GM12878 (cell line): ENCODE results near the gene CCM2. TPM values are rescaled to one million over a fixed set of nuclear protein-coding genes. Genes with fewer than 3 reads are reported as not detected.

Experiments
- BACH1 ChIP-seq: fragments of 450-650 bp; IDR thresholded peaks from 2 replicates; pipeline ENCODE4 v1.6.1; 2017; ENCODE audit warnings: mild to moderate bottlenecking, borderline replicate concordance
- LARP7 ChIP-seq: fragments of 450-650 bp; IDR thresholded peaks from 2 replicates; pipeline ENCODE4 v1.6.1; 2017; ENCODE audit warnings: mild to moderate bottlenecking
- RAD21 ChIP-seq: IDR thresholded peaks from 2 replicates; pipeline ENCODE4 v1.6.1; 2011; ENCODE audit warnings: mild to moderate bottlenecking, low read depth, low read length, moderate library complexity; ENCODE audit not compliant: insufficient read depth
- RB1 ChIP-seq: fragments of 450-650 bp; formaldehyde crosslinking; IDR thresholded peaks from 2 replicates; pipeline ENCODE4 v1.6.1; 2017; ENCODE audit warnings: mild to moderate bottlenecking, borderline replicate concordance
- SMARCA5 ChIP-seq: fragments of 450-650 bp; IDR thresholded peaks from 2 replicates; pipeline ENCODE4 v1.6.1; 2017; ENCODE audit warnings: mild to moderate bottlenecking
- polyA plus RNA-seq, 11 experiments: library from polyadenylated mRNA; depleted of rRNA in 4 of 11; unstranded in 6 of 11; stranded (reverse) in 5 of 11; fragments of >200 nt; fragmentation: Nextera tagmentation in 4 of 11; fragmentation: Illumina TruSeq in 1 of 11; extraction: Ambion mirVana in 4 of 11; extraction: Trizol in 1 of 11; gene quantifications; 1 replicate in 1 of 11; 2 replicates in 10 of 11; pipeline versions ENCODE4 v1.2.1 to v1.2.3, GENCODE V29; 2011 to 2016; ENCODE audit warnings: inconsistent platforms in 2 of 11, missing spikeins in 2 of 11, low read depth in 1 of 11
- total RNA-seq, 4 experiments: library from RNA; depleted of rRNA in 3 of 4; stranded (reverse); fragments of >200 nt in 3 of 4; fragmentation: Illumina TruSeq in 1 of 4; extraction: Trizol in 1 of 4; gene quantifications; 2 replicates each; pipeline versions ENCODE4 v1.2.1 to v1.2.3, GENCODE V29; 2013 to 2021
- TF ChIP-seq, protein P1 (sequence below): fragments of 150-350 bp; IDR thresholded peaks from 2 replicates; pipeline ENCODE4 v1.6.1; 2016; ENCODE audit warnings: low read depth, low read length
- TF ChIP-seq, protein P2 (sequence below), 3 experiments: IDR thresholded peaks in 2 of 3; conservative IDR thresholded peaks in 1 of 3; 2 replicates each; pipeline ENCODE4 v1.5.1; 2011; ENCODE audit warnings: low read depth in 3 of 3, low read length in 3 of 3, mild to moderate bottlenecking in 3 of 3, control low read depth in 2 of 3, moderate library complexity in 2 of 3, inconsistent platforms in 1 of 3, mixed read lengths in 1 of 3; ENCODE audit not compliant: control insufficient read depth in 2 of 3, insufficient read depth in 1 of 3; ENCODE audit errors: extremely low read depth in 1 of 3
- TF ChIP-seq, protein P3 (sequence below): IDR thresholded peaks from 2 replicates; pipeline ENCODE4 v1.6.1; 2011; ENCODE audit warnings: mild to moderate bottlenecking, low read depth, low read length, moderate library complexity; ENCODE audit not compliant: insufficient replicate concordance

CCM2 gene
- total and polyA plus RNA-seq, 10 of the 15 experiments (the other 5 are each of a cell fraction or from before 2014, with no cell fraction given), result 1.00 to 82.3 (median 48.7) TPM

DNA sequence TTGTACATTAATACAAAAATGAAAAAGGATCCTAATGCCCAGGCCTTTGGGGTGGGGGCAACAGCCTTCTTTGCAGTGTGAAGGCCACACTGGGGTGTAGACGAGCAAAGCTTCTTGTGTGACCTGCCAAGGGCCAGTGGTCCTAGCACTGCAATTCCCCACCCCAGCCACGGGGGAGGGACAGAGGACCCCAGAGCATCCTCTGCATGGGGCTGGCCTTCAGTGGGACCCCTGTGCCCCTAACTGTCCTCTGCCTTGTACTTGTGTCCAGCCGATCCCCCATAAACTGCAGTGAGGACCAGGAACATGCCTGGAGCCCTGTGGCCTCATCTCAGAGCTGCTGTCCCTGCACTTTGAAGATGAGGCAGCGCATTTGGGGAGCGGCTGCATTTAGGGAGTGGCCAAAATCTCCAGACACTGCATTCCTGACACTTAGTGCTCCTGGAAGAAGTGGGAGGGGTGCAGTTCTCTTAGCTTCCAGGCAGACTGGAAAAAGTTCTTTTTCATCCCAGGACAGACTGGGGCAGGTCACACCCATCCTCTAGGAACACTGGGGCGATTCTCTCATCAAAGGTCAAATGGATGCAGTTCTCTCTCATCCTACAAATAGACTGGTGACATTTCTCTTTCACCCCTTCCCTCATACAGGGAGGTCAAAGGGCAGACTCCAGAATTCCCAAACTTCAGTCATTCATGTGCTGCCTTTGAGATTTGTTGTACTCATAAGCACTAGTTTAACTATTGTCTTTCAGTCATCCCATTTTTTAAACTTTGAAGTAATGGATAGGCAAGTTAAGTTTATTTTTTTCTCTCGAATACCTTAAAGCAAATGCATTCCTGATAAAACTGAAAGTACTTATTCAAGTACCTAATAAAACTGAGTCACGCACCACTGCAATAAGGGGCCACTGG is 20.3 kb upstream of the CCM2 start (continued):
- TF ChIP-seq, protein P1, sequence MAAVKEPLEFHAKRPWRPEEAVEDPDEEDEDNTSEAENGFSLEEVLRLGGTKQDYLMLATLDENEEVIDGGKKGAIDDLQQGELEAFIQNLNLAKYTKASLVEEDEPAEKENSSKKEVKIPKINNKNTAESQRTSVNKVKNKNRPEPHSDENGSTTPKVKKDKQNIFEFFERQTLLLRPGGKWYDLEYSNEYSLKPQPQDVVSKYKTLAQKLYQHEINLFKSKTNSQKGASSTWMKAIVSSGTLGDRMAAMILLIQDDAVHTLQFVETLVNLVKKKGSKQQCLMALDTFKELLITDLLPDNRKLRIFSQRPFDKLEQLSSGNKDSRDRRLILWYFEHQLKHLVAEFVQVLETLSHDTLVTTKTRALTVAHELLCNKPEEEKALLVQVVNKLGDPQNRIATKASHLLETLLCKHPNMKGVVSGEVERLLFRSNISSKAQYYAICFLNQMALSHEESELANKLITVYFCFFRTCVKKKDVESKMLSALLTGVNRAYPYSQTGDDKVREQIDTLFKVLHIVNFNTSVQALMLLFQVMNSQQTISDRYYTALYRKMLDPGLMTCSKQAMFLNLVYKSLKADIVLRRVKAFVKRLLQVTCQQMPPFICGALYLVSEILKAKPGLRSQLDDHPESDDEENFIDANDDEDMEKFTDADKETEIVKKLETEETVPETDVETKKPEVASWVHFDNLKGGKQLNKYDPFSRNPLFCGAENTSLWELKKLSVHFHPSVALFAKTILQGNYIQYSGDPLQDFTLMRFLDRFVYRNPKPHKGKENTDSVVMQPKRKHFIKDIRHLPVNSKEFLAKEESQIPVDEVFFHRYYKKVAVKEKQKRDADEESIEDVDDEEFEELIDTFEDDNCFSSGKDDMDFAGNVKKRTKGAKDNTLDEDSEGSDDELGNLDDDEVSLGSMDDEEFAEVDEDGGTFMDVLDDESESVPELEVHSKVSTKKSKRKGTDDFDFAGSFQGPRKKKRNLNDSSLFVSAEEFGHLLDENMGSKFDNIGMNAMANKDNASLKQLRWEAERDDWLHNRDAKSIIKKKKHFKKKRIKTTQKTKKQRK, result no peak
- TF ChIP-seq LARP7 (0 out of 2 replicates have a peak, but pooled peaks have one; percentile 47), RAD21 (peak; percentile 45; the same call in 1 of the 2 replicates), SMARCA5 (0 out of 2 replicates have a peak, but pooled peaks have one; percentile 47), BACH1 (peak; percentile 40; the same call in 1 of the 2 replicates), RB1 (no peak)
- TF ChIP-seq, protein P2, sequence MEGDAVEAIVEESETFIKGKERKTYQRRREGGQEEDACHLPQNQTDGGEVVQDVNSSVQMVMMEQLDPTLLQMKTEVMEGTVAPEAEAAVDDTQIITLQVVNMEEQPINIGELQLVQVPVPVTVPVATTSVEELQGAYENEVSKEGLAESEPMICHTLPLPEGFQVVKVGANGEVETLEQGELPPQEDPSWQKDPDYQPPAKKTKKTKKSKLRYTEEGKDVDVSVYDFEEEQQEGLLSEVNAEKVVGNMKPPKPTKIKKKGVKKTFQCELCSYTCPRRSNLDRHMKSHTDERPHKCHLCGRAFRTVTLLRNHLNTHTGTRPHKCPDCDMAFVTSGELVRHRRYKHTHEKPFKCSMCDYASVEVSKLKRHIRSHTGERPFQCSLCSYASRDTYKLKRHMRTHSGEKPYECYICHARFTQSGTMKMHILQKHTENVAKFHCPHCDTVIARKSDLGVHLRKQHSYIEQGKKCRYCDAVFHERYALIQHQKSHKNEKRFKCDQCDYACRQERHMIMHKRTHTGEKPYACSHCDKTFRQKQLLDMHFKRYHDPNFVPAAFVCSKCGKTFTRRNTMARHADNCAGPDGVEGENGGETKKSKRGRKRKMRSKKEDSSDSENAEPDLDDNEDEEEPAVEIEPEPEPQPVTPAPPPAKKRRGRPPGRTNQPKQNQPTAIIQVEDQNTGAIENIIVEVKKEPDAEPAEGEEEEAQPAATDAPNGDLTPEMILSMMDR (IDR thresholded peaks at IDR 0.05 in 2 of 3, conservative IDR thresholded peaks at IDR 0.05 in 1 of 3; ENCODE audit: control insufficient read depth in 2 of 3, extremely low read depth in 1 of 3, insufficient read depth in 1 of 3, low read depth in 3 of 3, low read length in 3 of 3), result peak; percentile 20 to 70 (median 48); a peak in 5 of 6 replicates
- TF ChIP-seq, protein P3, sequence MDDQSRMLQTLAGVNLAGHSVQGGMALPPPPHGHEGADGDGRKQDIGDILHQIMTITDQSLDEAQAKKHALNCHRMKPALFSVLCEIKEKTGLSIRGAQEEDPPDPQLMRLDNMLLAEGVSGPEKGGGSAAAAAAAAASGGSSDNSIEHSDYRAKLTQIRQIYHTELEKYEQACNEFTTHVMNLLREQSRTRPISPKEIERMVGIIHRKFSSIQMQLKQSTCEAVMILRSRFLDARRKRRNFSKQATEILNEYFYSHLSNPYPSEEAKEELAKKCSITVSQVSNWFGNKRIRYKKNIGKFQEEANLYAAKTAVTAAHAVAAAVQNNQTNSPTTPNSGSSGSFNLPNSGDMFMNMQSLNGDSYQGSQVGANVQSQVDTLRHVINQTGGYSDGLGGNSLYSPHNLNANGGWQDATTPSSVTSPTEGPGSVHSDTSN, result no peak
